BJ (cell line): ENCODE results near the gene PPP1R3F. TPM values are rescaled to one million over a fixed set of nuclear protein-coding genes. Genes with fewer than 3 reads are reported as not detected.
"Not testable (repeated sequence)": the region's sequence is repeated elsewhere in the genome, so short reads cannot be mapped to it uniquely, and the experiment has no call there.

Experiments
- CTCF ChIA-PET: fragments of 350-600 bp; formaldehyde crosslinking; extraction: SDS; loops from one replicate; lab custom pipeline; 2021; ENCODE audit warnings: antibody characterized with exemption, inconsistent platforms; lab: Yijun Ruan, JAX
- POLR2A ChIA-PET: fragments of 300-600 bp; sonication (Branson Sonifier 250); formaldehyde crosslinking; extraction: SDS; loops from one replicate; lab custom pipeline; 2021; ENCODE audit warnings: antibody characterized with exemption; lab: Charles Lee
- DNase-seq: peaks from one replicate; pipeline ENCODE4 v3.0.0-alpha.2; 2011; ENCODE audit warnings: low read depth
- H3K27me3 ChIP-seq: 2 replicates; pipeline ENCODE4 v1.6.0; 2011; ENCODE audit warnings: low read length; ENCODE audit not compliant: control insufficient read depth, insufficient read depth
- H3K36me3 ChIP-seq: 2 replicates; pipeline ENCODE4 v1.5.1; 2011; ENCODE audit warnings: low read length; ENCODE audit not compliant: control insufficient read depth, insufficient read depth
- H3K4me3 ChIP-seq: 2 replicates; pipeline ENCODE4 v1.5.1; 2011; ENCODE audit warnings: low read depth, mild to moderate bottlenecking, control low read depth, low read length
- CTCF ChIP-seq: IDR thresholded peaks from 2 replicates; pipeline ENCODE4 v1.5.1; 2011; ENCODE audit warnings: low read depth, mild to moderate bottlenecking, control low read depth, inconsistent platforms, low read length, moderate library complexity; ENCODE audit not compliant: insufficient read depth
- polyA plus RNA-seq: library from polyadenylated mRNA; depleted of rRNA; stranded (reverse); fragments of >200 nt; gene quantifications from 2 replicates; pipeline ENCODE4 v1.2.3, GENCODE V29; 2011

PPP1R3F gene
- polyA plus RNA-seq, 1 experiment: 3.5 TPM

- Histone ChIP-seq H3K27me3 (no peaks in the 10 kb centered on the region), H3K36me3 (no peaks in the 10 kb centered on the region), H3K4me3 (no peak overlapping the region)
- DNase-seq: no peak
- no peak for TF ChIP-seq CTCF
- POLR2A ChIA-PET: no interaction called here
- CTCF ChIA-PET: no interaction called here
Measured at GRCh38 chrX:49290215-49290614, 20.6 kb downstream of the PPP1R3F start.

GRCh38 chrX:49291615-49292337 is 22.2 kb downstream of the PPP1R3F start:
- no peaks in the 10 kb centered on the region for H3K36me3 ChIP-seq
- ChIA-PET POLR2A (no interaction called here), CTCF (interaction anchor here (0.6 to 0.7 kb wide), 2 partner anchors 29 to 545 kb away, joined by 3 read pairs; no protein-coding TSS in a partner anchor)
- no peaks in the 10 kb centered on the region for H3K27me3 ChIP-seq
- DNase-seq: no peak
- no peak overlapping the region for H3K4me3 ChIP-seq
- peak; percentile 71 for TF ChIP-seq CTCF

- Histone ChIP-seq H3K4me3 (no peak overlapping the region), H3K36me3 (no peaks in the 10 kb centered on the region), H3K27me3 (no peaks in the 10 kb centered on the region)
- TF ChIP-seq CTCF: no peak
- DNase-seq: no peak
- CTCF ChIA-PET: no interaction called here
- POLR2A ChIA-PET: no interaction called here
Measured at GRCh38 chrX:49292400-49293362, 23.1 kb downstream of the PPP1R3F start.

- DNase-seq, CTCF ChIA-PET, H3K27me3 ChIP-seq, H3K4me3 ChIP-seq, POLR2A ChIA-PET, H3K36me3 ChIP-seq: not testable (repeated sequence)
Measured at GRCh38 chrX:49299293-49299692, 29.7 kb downstream of the PPP1R3F start.

DNA sequence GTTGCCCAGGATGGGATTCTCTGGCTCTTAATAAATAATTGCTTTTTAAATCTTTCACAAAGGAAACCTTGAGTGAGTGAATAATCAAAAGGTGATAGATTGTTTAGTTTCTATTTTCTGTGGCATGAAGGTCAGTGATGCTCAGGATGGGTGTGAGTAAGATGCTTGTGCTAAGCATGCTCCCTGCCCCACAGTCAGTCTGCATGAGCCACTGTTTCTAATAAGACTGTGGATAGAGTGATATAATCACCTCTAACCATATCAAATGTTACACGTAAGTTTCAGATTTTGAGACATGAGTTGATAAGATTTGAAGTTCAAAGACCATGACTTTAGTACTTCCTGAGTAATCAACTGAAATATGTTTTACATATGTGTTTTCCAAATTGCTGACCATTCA is 31.1 kb downstream of the PPP1R3F start:
- H3K27me3 ChIP-seq: no peaks in the 10 kb centered on the region
- DNase-seq: no peak
- ChIA-PET POLR2A (no interaction called here), CTCF (interaction anchor here (0.6 kb wide), 2 partner anchors 483 to 1124 kb away, joined by 3 to 6 read pairs; no protein-coding TSS in a partner anchor)
- no peaks in the 10 kb centered on the region for H3K36me3 ChIP-seq
- H3K4me3 ChIP-seq: no peak overlapping the region
- TF ChIP-seq CTCF: no peak
